ENCODE results near the gene TP73. TPM values are rescaled to one million over a fixed set of nuclear protein-coding genes. Genes with fewer than 3 reads are reported as not detected.
"Not testable (repeated sequence)": the region's sequence is repeated elsewhere in the genome, so short reads cannot be mapped to it uniquely, and the experiment has no call there.

Gene TP73
- total and polyA plus RNA-seq, 2 donors (not counting 1 experiment from before 2014, with no cell fraction given): 1.2 to 2.4 TPM

DNA sequence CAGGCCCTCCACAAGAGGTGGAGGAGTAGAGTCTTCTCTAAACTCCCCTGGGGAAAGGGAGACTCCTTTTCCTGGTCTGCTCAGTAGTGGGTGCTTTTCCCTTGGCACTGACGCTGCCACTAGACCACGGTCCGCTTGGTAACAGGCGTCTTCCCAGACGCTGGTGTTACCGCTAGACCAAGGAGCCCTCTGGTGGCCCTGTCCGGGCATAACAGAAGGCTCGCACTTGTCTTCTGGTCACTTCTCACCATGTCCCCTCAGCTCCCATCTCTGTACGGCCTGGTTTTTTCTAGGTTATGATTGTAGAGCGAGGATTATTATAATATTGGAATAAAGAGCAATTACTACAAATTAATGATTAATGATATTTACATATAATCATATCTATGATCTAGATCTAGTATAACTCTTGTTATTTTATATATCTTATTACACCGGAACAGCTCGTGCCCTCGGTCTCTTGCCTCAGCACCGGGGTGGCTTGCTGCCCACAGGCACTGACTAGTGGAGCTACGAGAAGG lies 31.1 kb upstream of the TP73 start:
- H3K4me3 Mint-ChIP-seq; H3K27me3 Mint-ChIP-seq; H4K20me1 ChIP-seq (ENCODE audit: control insufficient read depth, insufficient read depth, low read length, poor library complexity, severe bottlenecking); H3K4me2 ChIP-seq (replicated peaks; ENCODE audit: low read depth, low read length, poor library complexity, severe bottlenecking); H3K27ac ChIP-seq (ENCODE audit: low read length in 2 of 2); H3K9ac ChIP-seq (ENCODE audit: low read length); ATAC-seq (ENCODE audit: low read depth); H3K9me3 ChIP-seq (ENCODE audit: control extremely low read depth in 1 of 3, control insufficient read depth in 2 of 3, insufficient read depth in 1 of 3, low read length in 2 of 3); H3K9me3 Mint-ChIP-seq (ENCODE audit: insufficient read depth); H3K27ac Mint-ChIP-seq; H2AFZ ChIP-seq (ENCODE audit: insufficient read depth, low read depth, low read length, poor library complexity, severe bottlenecking); H3K36me3 ChIP-seq (replicated peaks in 1 of 2; ENCODE audit: control extremely low read depth in 1 of 2, control insufficient read depth in 1 of 2, extremely low read depth in 1 of 2, insufficient read depth in 2 of 2, low read length in 1 of 2); POLR2A ChIA-PET; H3K27me3 ChIP-seq (replicated peaks in 1 of 4; ENCODE audit: control extremely low read depth in 1 of 4, control insufficient read depth in 3 of 4, insufficient read depth in 4 of 4, low read length in 3 of 4); H3K4me3 ChIP-seq (ENCODE audit: control extremely low read depth in 1 of 5, extremely low read depth in 1 of 5, insufficient read depth in 1 of 5, low read depth in 2 of 5, low read length in 4 of 5): not testable (repeated sequence)
- intact Hi-C loops (cut with micrococcal nuclease): loop anchor here (2.0 to 10.0 kb wide), 4 partner anchors 104 to 1206 kb away; partner anchors contain the start of genes CEP104, DFFB and PEX10
- peaks cover 52% of the 10 kb centered on the region for H3K4me1 Mint-ChIP-seq
- 72% methylated on average over 4 of the region's 15 CpGs for WGBS (ENCODE audit: insufficient coverage)
- H3K79me2 ChIP-seq (ENCODE audit: control insufficient read depth, insufficient read depth, low read length): peaks cover 12% of the 10 kb centered on the region
- H3K4me1 ChIP-seq (ENCODE audit: control insufficient read depth in 2 of 2, insufficient read depth in 2 of 2, low read length in 2 of 2): peaks cover 18 to 33% of the 10 kb centered on the region in 2 donors
- peak; percentile 54 for DNase-seq
- CTCF ChIA-PET: interaction anchor here (1.2 to 4.3 kb wide), 16 partner anchors 8 to 168 kb away, joined by 3 to 69 read pairs (median 16); partner anchors contain the start of gene TP73
- TF ChIP-seq, protein P1, sequence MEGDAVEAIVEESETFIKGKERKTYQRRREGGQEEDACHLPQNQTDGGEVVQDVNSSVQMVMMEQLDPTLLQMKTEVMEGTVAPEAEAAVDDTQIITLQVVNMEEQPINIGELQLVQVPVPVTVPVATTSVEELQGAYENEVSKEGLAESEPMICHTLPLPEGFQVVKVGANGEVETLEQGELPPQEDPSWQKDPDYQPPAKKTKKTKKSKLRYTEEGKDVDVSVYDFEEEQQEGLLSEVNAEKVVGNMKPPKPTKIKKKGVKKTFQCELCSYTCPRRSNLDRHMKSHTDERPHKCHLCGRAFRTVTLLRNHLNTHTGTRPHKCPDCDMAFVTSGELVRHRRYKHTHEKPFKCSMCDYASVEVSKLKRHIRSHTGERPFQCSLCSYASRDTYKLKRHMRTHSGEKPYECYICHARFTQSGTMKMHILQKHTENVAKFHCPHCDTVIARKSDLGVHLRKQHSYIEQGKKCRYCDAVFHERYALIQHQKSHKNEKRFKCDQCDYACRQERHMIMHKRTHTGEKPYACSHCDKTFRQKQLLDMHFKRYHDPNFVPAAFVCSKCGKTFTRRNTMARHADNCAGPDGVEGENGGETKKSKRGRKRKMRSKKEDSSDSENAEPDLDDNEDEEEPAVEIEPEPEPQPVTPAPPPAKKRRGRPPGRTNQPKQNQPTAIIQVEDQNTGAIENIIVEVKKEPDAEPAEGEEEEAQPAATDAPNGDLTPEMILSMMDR (IDR thresholded peaks at IDR 0.05): peak; percentile 72

DNA sequence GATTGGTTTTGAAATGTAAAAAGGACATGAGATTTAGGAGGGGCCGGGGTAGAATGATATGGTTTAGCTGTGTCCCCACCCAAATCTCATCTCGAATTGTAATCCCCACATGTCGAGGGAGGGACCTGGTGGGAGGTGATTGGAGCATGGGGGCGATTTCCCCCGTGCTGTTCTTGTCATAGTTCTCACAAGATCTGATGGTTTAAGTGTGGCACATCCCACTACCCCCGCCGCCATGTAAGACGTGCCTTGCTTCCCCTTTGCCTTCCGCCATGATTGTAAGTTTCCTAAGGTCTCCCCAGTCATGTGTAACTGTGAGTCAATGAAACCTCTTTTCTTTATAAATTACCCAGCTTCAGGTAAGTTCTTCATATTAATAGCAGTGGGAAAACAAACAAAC lies 30.2 kb upstream of the TP73 start:
- POLR2A ChIA-PET, H3K27ac Mint-ChIP-seq: not testable (repeated sequence)

More for the DNA sequence above, 30.2 kb upstream of the TP73 start:
- DNase-seq; H4K20me1 ChIP-seq (ENCODE audit: control insufficient read depth, insufficient read depth, low read length, poor library complexity, severe bottlenecking); ATAC-seq (ENCODE audit: low read depth); H3K9ac ChIP-seq (ENCODE audit: low read length); H3K36me3 ChIP-seq (replicated peaks in 1 of 2; ENCODE audit: control extremely low read depth in 1 of 2, control insufficient read depth in 1 of 2, extremely low read depth in 1 of 2, insufficient read depth in 2 of 2, low read length in 1 of 2); H3K9me3 Mint-ChIP-seq (ENCODE audit: insufficient read depth); H2AFZ ChIP-seq (ENCODE audit: insufficient read depth, low read depth, low read length, poor library complexity, severe bottlenecking); H3K27me3 ChIP-seq (replicated peaks in 1 of 4; ENCODE audit: control extremely low read depth in 1 of 4, control insufficient read depth in 3 of 4, insufficient read depth in 4 of 4, low read length in 3 of 4); H3K27me3 Mint-ChIP-seq; H3K27ac ChIP-seq (ENCODE audit: low read length in 2 of 2); H3K4me3 ChIP-seq (ENCODE audit: control extremely low read depth in 1 of 5, extremely low read depth in 1 of 5, insufficient read depth in 1 of 5, low read depth in 2 of 5, low read length in 4 of 5); H3K4me2 ChIP-seq (replicated peaks; ENCODE audit: low read depth, low read length, poor library complexity, severe bottlenecking); H3K9me3 ChIP-seq (ENCODE audit: control extremely low read depth in 1 of 3, control insufficient read depth in 2 of 3, insufficient read depth in 1 of 3, low read length in 2 of 3): not testable (repeated sequence)
- peaks cover 53% of the 10 kb centered on the region for H3K4me1 Mint-ChIP-seq
- H3K79me2 ChIP-seq (ENCODE audit: control insufficient read depth, insufficient read depth, low read length): peaks cover 12% of the 10 kb centered on the region
- H3K4me1 ChIP-seq (ENCODE audit: control insufficient read depth in 2 of 2, insufficient read depth in 2 of 2, low read length in 2 of 2): peaks cover 18 to 33% of the 10 kb centered on the region in 2 donors
- intact Hi-C loops (cut with micrococcal nuclease): loop anchor here (10.0 kb wide), 3 partner anchors 233 to 1207 kb away; partner anchors contain the start of genes CEP104, DFFB and PEX10
- H3K4me3 Mint-ChIP-seq: peak overlapping the region; percentile 93
- WGBS (ENCODE audit: insufficient coverage): 100% methylated on average over 2 of the region's 9 CpGs
- CTCF ChIA-PET: interaction anchor here (1.2 to 4.3 kb wide), 14 partner anchors 7 to 169 kb away, joined by 3 to 69 read pairs (median 18); no protein-coding TSS in a partner anchor

Measured in B cell (primary cell).